ENCODE measurements around the gene NR2F1-AS1.

GRCh38 chr5:93606382-93606752, 25.3 kb upstream of the NR2F1-AS1 start:
- TF ChIP-seq EZH2 (IDR thresholded peaks at IDR 0.05; ENCODE audit: insufficient read depth, poor library complexity, severe bottlenecking): no peak
- TF ChIP-seq EZH2phosphoT487 (IDR thresholded peaks at IDR 0.05; ENCODE audit: insufficient read depth, low read depth): no peak
